Activated CD8-positive, alpha-beta memory T cell treated with anti-CD3 and anti-CD28 coated beads, Interleukin-2, amount 10 ng/mL, durations not matched to agents 7 days and 5 days (primary cell): ENCODE results near the gene ZNF526. TPM values are rescaled to one million over a fixed set of nuclear protein-coding genes. Genes with fewer than 3 reads are reported as not detected.

Experiments
- ATAC-seq: fragments of 150-1000 bp; cut with Tn5 transposase; one replicate; pipeline ENCODE4 v1.10.0; 2021; ENCODE audit warnings: moderate library complexity
- CTCF ChIA-PET: fragments of 350-600 bp; sonication (Branson Sonifier 250); formaldehyde crosslinking; loops from one replicate; lab custom pipeline; 2021; ENCODE audit warnings: antibody characterized with exemption; lab: Charles Lee
- DNase-seq: peaks from one replicate; pipeline ENCODE4 v3.0.0-alpha.2; 2020
- H3K27ac Mint-ChIP-seq: one replicate; pipeline ENCODE4 v1.8.0; 2021; ENCODE audit warnings: mild to moderate bottlenecking, mixed read lengths
- H3K27me3 Mint-ChIP-seq: one replicate; pipeline ENCODE4 v1.8.0; 2021; ENCODE audit warnings: mixed read lengths
- H3K36me3 Mint-ChIP-seq: one replicate; pipeline ENCODE4 v1.8.0; 2021; ENCODE audit warnings: mild to moderate bottlenecking, mixed read lengths
- H3K4me1 Mint-ChIP-seq: one replicate; pipeline ENCODE4 v1.8.0; 2021; ENCODE audit warnings: mixed read lengths
- H3K4me3 Mint-ChIP-seq: one replicate; pipeline ENCODE4 v1.8.0; 2021; ENCODE audit warnings: mild to moderate bottlenecking, moderate library complexity, mixed read lengths
- H3K9me3 Mint-ChIP-seq: one replicate; pipeline ENCODE4 v1.8.0; 2022; ENCODE audit warnings: low read depth, mixed read lengths
- total RNA-seq, 2 experiments: library from RNA; stranded (reverse); gene quantifications; one replicate each; pipeline ENCODE4 v1.2.3, GENCODE V29; 2021

ZNF526 gene
- total RNA-seq, 2 experiments from 2014 or later = 21.9 to 24.4 TPM

- no peak for DNase-seq
- H3K4me1 Mint-ChIP-seq = peaks cover 30% of the 10 kb centered on the region
- CTCF ChIA-PET = interaction anchor here (0.7 to 6.9 kb wide), 3 partner anchors 22 to 201 kb away, joined by 3 to 87 read pairs (median 4); no protein-coding TSS in a partner anchor
- no peak overlapping the region for H3K4me3 Mint-ChIP-seq
- no peaks in the 10 kb centered on the region for H3K9me3 Mint-ChIP-seq
- H3K27me3 Mint-ChIP-seq = no peaks in the 10 kb centered on the region
- ATAC-seq = no peak
- peaks cover 5% of the 10 kb centered on the region for H3K36me3 Mint-ChIP-seq
- no peak overlapping the region for H3K27ac Mint-ChIP-seq
Measured at GRCh38 chr19:42248270-42249148, 28.4 kb downstream of the ZNF526 start.

- H3K36me3 Mint-ChIP-seq = peaks cover 5% of the 10 kb centered on the region
- H3K27me3 Mint-ChIP-seq = no peaks in the 10 kb centered on the region
- peaks cover 30% of the 10 kb centered on the region for H3K4me1 Mint-ChIP-seq
- H3K9me3 Mint-ChIP-seq = no peaks in the 10 kb centered on the region
- ATAC-seq (no peak), DNase-seq (peak; percentile 42)
- no peak overlapping the region for H3K4me3 Mint-ChIP-seq
- H3K27ac Mint-ChIP-seq = no peak overlapping the region
- CTCF ChIA-PET = interaction anchor here (1.3 to 1.4 kb wide), 2 partner anchors 10 to 30 kb away, joined by 4 to 6 read pairs; no protein-coding TSS in a partner anchor
Measured at GRCh38 chr19:42249149-42249750, 29.1 kb downstream of the ZNF526 start.

GRCh38 chr19:42249769-42250168 is 29.7 kb downstream of the ZNF526 start:
- Mint-ChIP-seq H3K27ac (no peak overlapping the region), H3K9me3 (no peaks in the 10 kb centered on the region), H3K4me1 (peaks cover 30% of the 10 kb centered on the region), H3K36me3 (peaks cover 5% of the 10 kb centered on the region), H3K4me3 (no peak overlapping the region), H3K27me3 (no peaks in the 10 kb centered on the region)
- CTCF ChIA-PET = interaction anchor here (1.2 to 1.4 kb wide), 4 partner anchors 10 to 39 kb away, joined by 3 to 6 read pairs (median 4); no protein-coding TSS in a partner anchor
- no peak for DNase-seq
- no peak for ATAC-seq

- DNase-seq = no peak
- Mint-ChIP-seq H3K9me3 (no peaks in the 10 kb centered on the region), H3K4me3 (no peak overlapping the region), H3K4me1 (peaks cover 26% of the 10 kb centered on the region), H3K27me3 (no peaks in the 10 kb centered on the region), H3K27ac (peak overlapping the region; percentile 50), H3K36me3 (peaks cover 5% of the 10 kb centered on the region)
- CTCF ChIA-PET = interaction anchor here (1.2 to 1.4 kb wide), 4 partner anchors 11 to 39 kb away, joined by 3 to 6 read pairs (median 4); no protein-coding TSS in a partner anchor
- ATAC-seq = no peak
Measured at GRCh38 chr19:42250183-42250665, 30.1 kb downstream of the ZNF526 start.

- H3K4me1 Mint-ChIP-seq = peaks cover 24% of the 10 kb centered on the region
- no peak for ATAC-seq
- no peaks in the 10 kb centered on the region for H3K9me3 Mint-ChIP-seq
- H3K4me3 Mint-ChIP-seq = no peak overlapping the region
- peak; percentile 46 for DNase-seq
- H3K27ac Mint-ChIP-seq = peak overlapping the region; percentile 62
- H3K36me3 Mint-ChIP-seq = peaks cover 5% of the 10 kb centered on the region
- H3K27me3 Mint-ChIP-seq = peaks cover 2% of the 10 kb centered on the region
- CTCF ChIA-PET = interaction anchor here (1.0 to 1.9 kb wide), 8 partner anchors 8 to 142 kb away, joined by 3 to 13 read pairs (median 4); partner anchors contain the start of gene GSK3A
Measured at GRCh38 chr19:42250666-42251531, 30.8 kb downstream of the ZNF526 start.

GRCh38 chr19:42251572-42252358 is 31.7 kb downstream of the ZNF526 start:
- Mint-ChIP-seq H3K27ac (peak overlapping the region; percentile 88), H3K36me3 (peaks cover 5% of the 10 kb centered on the region), H3K9me3 (no peaks in the 10 kb centered on the region), H3K4me3 (peak overlapping the region; percentile 82), H3K4me1 (peaks cover 29% of the 10 kb centered on the region), H3K27me3 (peaks cover 6% of the 10 kb centered on the region)
- no peak for ATAC-seq
- CTCF ChIA-PET = interaction anchor here (1.0 to 1.9 kb wide), 5 partner anchors 9 to 143 kb away, joined by 3 to 13 read pairs (median 5); partner anchors contain the start of gene GSK3A
- no peak for DNase-seq

- H3K9me3 Mint-ChIP-seq = no peaks in the 10 kb centered on the region
- peaks cover 8% of the 10 kb centered on the region for H3K27me3 Mint-ChIP-seq
- peaks cover 29% of the 10 kb centered on the region for H3K4me1 Mint-ChIP-seq
- H3K4me3 Mint-ChIP-seq = peak overlapping the region; percentile 82
- H3K36me3 Mint-ChIP-seq = peaks cover 5% of the 10 kb centered on the region
- CTCF ChIA-PET = interaction anchor here (1.3 to 1.9 kb wide), 5 partner anchors 10 to 144 kb away, joined by 3 to 13 read pairs (median 4); partner anchors contain the start of gene GSK3A
- H3K27ac Mint-ChIP-seq = peak overlapping the region; percentile 88
- DNase-seq (peak; percentile 43), ATAC-seq (no peak)
Measured at GRCh38 chr19:42252365-42253244, 32.5 kb downstream of the ZNF526 start.

GRCh38 chr19:42253245-42254088 is 33.4 kb downstream of the ZNF526 start:
- Mint-ChIP-seq H3K27me3 (peaks cover 8% of the 10 kb centered on the region), H3K4me1 (peaks cover 29% of the 10 kb centered on the region), H3K9me3 (no peaks in the 10 kb centered on the region), H3K4me3 (peak overlapping the region; percentile 82), H3K27ac (peak overlapping the region; percentile 88), H3K36me3 (peaks cover 5% of the 10 kb centered on the region)
- ATAC-seq = peak; percentile 33
- CTCF ChIA-PET = interaction anchor here (1.3 kb wide), 1 partner anchor 43 kb away, joined by 3 read pairs; no protein-coding TSS in a partner anchor
- DNase-seq = peak; percentile 79

GRCh38 chr19:42254089-42254849 is 34.2 kb downstream of the ZNF526 start:
- H3K27ac Mint-ChIP-seq = peak overlapping the region; percentile 72
- CTCF ChIA-PET = no interaction called here
- H3K4me3 Mint-ChIP-seq = peak overlapping the region; percentile 68
- peak; percentile 82 for DNase-seq
- peaks cover 8% of the 10 kb centered on the region for H3K27me3 Mint-ChIP-seq
- no peaks in the 10 kb centered on the region for H3K9me3 Mint-ChIP-seq
- peaks cover 5% of the 10 kb centered on the region for H3K36me3 Mint-ChIP-seq
- ATAC-seq = peak; percentile 31
- H3K4me1 Mint-ChIP-seq = peaks cover 29% of the 10 kb centered on the region
